GM04504 (cell line): ENCODE measurements around the gene STK32B.
A peak's percentile ranks its signal among the peaks of the same experiment; 100 is the strongest.

Experiments
- DNase-seq: peaks from one replicate; pipeline ENCODE4 v3.0.0-alpha.2; 2012; ENCODE audit warnings: low read depth

STK32B gene

DNA sequence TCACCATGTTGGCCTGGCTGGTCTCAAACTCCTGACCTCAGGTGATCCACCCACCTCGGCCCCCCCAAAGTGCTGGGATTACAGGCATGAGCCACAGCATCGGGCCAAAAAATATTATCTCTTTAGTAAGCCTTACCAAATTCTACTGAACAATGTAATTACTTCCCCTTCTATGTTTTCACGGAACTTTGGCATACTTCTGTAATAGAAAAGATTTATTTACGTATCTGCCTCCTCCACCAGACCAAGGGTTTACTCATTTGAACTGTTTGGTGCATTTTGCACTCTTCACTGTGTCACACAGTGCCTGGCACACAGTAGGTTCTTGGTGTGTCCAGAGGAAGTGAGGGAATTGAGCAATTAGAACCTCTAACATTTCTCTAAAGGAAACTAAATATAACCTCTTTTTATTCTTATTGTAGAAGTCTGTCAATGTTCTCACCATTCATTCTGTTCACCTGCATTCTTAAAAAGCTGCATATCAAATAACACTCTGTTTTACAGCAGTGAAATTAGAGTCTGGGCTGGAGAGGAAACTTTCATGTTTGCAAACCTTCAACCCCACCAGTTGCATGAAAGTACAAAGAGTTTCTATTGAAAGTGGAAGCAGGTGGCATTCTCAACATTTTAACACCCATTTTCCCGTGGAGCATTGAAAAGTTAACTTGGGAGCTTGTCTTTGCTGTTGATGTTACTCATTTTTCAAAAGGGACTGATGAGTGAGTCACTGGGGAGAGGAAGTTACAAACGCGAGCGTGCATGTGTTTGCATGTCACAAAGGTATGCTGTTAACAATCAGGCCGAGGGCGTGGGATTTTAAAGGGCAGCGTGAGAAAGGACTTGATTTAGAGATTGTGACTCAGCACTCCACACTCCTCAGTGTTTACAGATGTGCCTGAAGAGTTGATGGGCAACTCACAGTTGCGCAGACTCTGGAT, 314.1 kb downstream of the STK32B start:
- DNase-seq: peak; percentile 99

- no peak for DNase-seq
Measured at GRCh38 chr4:5366009-5366386, 314.7 kb downstream of the STK32B start.

DNA sequence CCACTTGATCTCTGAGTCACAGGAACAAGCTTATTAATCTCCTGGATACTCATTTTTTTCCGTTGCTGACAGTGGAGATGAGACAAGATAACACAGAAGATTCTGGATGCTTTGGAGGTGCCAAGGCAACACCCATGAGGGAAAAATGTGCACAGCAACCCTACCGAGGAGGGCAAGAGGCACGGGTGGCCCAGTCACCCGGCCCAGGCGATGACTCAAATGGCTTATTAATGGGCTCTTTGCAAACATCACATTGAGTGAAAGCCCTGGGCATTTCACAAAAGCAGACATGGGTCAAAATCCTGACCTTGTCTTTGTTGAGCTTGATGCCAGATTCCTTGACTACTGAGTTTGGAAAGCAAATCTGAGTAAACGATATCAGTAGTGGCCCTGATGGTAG, 315.1 kb downstream of the STK32B start:
- peak; percentile 88 for DNase-seq

- no peak for DNase-seq
Measured at GRCh38 chr4:5368426-5368825, 317.1 kb downstream of the STK32B start.

- DNase-seq: peak; percentile 64
Measured at GRCh38 chr4:5370286-5370685, 319.0 kb downstream of the STK32B start.

DNA sequence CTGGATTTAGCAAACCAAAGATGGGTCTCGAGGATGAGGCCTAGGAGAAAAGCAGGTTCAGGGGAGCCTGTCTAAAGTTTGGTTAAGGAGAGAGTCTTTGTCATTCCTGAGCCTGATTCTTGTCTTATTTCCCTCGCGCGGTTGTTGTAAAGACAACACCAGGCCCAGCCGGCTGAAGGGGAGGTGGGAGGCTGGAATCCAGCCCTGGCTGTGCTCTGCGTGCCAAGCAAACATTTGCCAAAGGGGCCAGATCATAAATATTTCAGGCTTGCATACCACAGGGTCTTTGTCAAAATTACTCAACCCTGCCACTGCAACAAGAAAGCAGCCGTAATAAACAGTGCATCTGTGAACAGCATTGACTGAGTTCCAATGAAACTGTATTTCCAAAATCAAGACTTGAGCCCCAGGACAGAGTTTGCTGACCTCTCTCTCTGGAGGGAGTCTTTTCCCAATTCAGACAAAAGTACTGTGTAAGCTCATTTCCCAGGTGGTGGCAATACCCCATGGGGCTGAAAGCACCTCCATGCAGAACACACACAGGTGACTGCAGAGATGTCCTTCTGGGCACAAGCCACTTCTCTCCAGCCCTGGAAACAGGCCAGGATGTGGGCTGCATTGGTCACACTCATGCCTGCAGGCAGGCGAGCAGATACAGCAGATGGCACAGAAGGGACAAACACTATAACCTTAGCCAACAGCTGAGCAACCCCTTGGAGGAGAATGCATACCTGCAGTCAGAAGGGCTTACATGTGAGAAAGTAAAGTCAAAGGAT, 320.3 kb downstream of the STK32B start:
- DNase-seq: peak; percentile 83

DNA sequence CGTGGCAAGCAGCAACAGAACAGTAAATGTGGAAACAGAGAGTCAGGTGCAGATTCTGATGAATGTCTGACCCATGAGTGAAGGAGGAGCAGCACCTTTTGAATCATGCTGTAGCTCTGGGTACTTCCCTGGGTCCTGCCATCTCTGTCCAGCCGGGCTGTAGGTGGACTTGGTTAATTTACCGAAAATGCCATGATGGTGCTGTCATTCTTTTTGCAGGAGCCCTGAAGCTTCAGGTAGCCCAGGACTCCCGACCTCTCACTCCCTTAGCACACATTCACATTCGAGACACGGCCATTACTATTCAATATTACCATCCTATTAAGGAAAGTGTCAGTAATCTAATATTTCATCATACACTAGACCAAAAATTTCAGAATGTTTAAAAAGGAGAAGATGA, 320.9 kb downstream of the STK32B start:
- DNase-seq: no peak

- DNase-seq: no peak
Measured at GRCh38 chr4:5373327-5373726, 322.0 kb downstream of the STK32B start.

DNA sequence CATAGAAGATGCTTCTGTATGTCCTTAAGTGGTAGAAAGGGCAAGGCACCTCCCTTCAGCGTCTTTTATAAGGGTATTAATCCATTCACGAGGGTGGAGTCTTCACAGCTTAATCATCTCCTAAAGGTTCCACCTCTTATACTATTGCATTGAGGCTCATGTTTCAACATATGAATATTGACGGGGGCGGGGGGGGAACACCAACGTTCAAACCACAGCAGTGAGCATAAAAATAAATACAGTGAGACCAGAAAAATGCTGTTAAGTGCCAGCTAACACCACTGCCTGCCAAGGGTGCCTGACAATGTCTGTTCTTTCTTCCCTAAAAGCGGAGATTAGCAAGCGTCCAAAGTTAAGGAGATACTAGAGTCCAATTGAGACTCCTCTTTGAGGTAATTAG, 323.3 kb downstream of the STK32B start:
- no peak for DNase-seq

GRCh38 chr4:5374994-5375393, 323.7 kb downstream of the STK32B start:
- DNase-seq: no peak

DNA sequence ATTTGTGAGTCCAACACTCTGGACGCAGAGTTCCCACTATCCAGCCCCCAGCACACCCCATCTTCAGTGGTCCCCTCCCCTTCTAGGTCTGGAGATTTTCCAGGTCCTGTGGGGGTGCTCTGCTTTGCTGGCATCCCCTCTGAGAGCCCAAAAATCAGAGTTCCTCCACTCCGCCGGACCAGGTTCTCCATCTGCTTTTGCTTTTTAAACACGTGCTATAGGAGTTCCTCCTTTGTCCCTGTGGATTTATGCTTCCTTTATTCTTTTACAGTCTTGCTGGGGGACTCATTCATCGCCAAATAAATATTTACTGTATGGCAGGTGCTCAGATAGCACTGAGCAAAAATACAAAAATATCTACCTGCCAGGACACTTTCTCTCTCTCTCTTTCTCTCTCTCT, 324.7 kb downstream of the STK32B start:
- no peak for DNase-seq

DNA sequence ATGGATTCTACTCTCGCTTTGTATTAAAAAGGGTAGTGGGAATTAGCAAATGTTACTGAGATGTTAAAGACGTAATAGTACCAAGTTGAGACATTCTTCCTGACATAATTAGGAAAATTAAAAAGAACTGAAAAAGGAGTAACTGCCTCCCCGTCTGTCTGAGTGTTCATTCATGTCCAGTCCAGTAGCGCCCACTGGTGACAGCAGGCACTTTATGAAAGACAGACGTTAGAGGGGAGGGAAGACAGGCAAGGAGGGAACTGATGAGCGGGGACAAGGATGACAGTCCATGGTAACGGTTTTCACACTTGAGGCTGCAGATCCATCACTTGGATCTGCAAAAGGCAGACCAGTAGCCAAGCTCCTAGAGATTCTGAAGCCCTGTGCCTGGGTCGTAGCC, 326.7 kb downstream of the STK32B start:
- DNase-seq: no peak

DNA sequence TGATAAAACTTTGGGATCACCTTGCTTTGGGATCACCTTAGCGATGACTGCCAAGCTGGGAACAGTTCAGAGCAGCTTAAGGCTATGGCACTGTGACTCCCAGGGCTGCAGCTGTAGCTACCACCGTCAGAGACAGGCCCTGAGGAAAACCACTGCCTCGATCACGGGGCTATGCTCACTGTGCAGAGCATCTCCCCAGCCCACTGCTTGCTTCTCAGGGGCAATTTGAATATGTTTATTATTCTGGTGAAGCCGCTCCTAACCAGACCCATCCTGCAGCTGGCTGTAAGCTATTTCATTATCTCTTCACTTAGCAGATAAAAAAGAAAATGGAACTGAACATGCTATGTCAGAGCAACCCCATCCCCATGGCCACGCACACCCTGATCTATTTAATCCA, 328.6 kb downstream of the STK32B start:
- DNase-seq: no peak

- DNase-seq: peak; percentile 52
Measured at GRCh38 chr4:5381961-5382441, 330.7 kb downstream of the STK32B start.

DNA sequence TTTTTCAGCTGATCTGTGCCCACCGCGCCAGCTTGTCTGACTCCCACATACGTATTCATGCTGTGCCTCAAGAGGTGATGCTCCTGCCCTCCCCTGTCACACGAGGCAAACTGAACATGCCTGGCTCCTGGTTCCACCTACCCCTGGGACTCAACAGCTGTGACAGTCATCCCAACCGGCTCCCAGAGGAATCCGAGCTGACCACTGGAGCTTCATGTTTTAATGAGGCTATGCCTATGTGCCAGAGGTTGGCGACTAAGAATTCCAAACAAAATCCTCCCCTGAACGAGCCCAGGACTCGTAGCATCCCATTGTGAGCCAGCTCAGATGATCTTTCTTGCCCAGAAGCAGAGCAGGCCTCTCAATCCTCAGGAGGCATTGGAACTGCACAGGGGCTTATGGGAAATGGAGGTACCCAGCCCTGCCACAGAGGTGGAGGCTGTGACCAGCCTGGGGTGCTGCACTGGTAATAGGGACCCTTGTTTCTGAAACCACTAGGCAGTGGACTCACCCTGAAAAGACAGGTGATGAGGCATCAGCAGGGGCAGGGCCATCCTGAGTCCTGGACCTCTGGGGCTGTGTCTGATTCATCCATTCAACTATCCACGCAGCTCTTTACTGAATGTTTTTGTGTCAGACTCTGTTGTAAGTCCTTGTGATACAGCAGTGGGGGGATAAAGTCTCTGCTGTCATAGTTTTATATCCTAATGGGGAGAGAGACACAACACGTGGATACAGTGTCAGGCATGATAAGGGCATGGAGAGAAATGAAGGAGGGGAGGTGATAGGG, 332.1 kb downstream of the STK32B start:
- DNase-seq: no peak

- no peak for DNase-seq
Measured at GRCh38 chr4:5385741-5386311, 334.5 kb downstream of the STK32B start.

- no peak for DNase-seq
Measured at GRCh38 chr4:5386921-5387320, 335.6 kb downstream of the STK32B start.

- no peak for DNase-seq
Measured at GRCh38 chr4:5387457-5387856, 336.2 kb downstream of the STK32B start.

DNA sequence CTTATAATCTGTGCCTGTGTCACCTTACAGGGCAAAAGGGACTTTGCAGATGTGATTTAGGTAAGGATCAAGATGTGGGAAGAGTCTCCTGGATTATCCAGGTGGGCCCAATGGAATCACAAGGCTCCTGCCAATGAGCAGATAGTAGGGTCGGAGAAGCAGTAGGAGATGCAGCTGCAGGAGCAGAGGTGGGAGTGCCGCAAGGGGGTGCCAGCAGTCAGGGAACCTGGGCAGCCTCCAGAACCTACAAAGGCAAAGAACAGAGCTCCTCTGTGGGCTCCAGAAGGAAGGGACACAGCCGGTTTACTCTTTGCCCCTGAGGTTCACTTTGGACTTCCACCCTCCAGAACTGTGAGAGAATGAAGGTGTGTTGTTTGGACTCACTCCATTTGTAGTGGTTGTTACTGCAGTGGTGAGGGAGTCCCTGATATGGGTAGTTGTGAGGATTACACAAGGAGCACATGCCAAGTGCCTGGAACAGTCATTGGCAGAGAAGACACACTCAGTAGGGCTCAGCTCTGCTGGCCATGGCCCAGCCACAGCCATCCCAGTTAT, 338.6 kb downstream of the STK32B start:
- DNase-seq: no peak

DNA sequence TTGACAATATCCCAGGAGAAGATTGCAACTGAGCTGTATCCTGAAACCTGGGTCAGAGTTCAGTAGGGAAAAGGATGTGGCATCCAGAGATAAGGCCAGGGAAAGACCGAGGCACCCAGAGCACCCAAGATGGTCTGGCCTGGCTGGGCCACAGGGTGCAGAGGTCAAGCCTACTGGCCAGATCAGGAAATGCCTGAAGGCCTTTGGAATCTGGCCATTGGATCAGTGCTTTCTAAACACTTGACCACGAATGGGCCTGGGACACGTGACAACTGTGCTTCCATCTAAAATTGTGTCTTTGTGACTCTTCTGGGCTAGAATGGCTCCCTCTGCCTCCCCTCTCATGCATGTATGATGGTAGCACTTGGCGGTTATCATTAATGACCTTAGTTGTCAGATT, 340.2 kb downstream of the STK32B start:
- no peak for DNase-seq

DNA sequence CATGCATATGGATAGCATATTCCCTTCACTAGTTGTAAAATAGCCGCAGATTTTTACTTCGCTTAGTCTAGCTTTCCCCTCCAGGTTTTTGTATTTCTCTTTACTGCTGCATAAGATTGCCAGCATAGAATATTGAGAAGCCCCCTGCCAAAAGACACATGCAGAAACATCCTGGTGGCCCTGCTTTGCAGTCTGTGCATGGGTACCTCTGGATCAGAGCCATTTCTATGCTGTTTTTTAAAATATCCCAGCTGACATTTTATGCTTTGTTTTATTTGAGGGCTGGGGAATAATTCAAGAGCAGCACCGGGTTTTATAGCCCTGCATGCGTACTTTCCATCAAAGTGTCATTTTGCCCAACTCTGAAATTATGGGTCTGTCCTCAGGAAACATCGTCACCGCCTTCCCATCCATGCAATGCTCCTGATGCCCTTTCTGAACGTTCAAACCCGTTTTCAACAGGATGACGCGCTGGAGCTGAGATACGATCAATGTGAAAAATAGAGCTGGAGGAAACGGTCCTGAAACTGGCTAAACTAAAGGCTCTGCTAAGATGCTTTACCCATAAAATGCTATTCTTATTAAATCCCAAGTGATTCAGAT, 342.7 kb downstream of the STK32B start:
- DNase-seq: no peak
